GM12801 (cell line): Measurements from ENCODE around the gene TLCD5.

Source experiments
- CTCF ChIP-seq: IDR thresholded peaks from one replicate; pipeline ENCODE4 v1.5.1; 2011; ENCODE audit warnings: control low read depth; ENCODE audit not compliant: insufficient read length; ENCODE audit errors: extremely low read depth

The TLCD5 gene

GRCh38 chr11:120326845-120327281 is 1.8 kb downstream of the TLCD5 start:
- no peak for TF ChIP-seq CTCF

GRCh38 chr11:120327311-120327710 is 2.2 kb downstream of the TLCD5 start:
- TF ChIP-seq CTCF, result no peak

- TF ChIP-seq CTCF, result no peak
Observed at GRCh38 chr11:120329556-120329955, 4.5 kb downstream of the TLCD5 start.

- TF ChIP-seq CTCF, result no peak
Observed at GRCh38 chr11:120330045-120330444, 4.9 kb downstream of the TLCD5 start.

- no peak for TF ChIP-seq CTCF
Observed at GRCh38 chr11:120331301-120331996, 6.3 kb downstream of the TLCD5 start.

- no peak for TF ChIP-seq CTCF
Observed at GRCh38 chr11:120332822-120333716, 8.0 kb downstream of the TLCD5 start.

GRCh38 chr11:120333801-120334200 is 8.7 kb downstream of the TLCD5 start:
- no peak for TF ChIP-seq CTCF
